ENCODE data around the gene SLC30A4.
A peak's percentile ranks its signal among the peaks of the same experiment; 100 is the strongest.
"Not testable (repeated sequence)": the region's sequence is repeated elsewhere in the genome, so short reads cannot be mapped to it uniquely, and the experiment has no call there.

The SLC30A4 gene, protein sequence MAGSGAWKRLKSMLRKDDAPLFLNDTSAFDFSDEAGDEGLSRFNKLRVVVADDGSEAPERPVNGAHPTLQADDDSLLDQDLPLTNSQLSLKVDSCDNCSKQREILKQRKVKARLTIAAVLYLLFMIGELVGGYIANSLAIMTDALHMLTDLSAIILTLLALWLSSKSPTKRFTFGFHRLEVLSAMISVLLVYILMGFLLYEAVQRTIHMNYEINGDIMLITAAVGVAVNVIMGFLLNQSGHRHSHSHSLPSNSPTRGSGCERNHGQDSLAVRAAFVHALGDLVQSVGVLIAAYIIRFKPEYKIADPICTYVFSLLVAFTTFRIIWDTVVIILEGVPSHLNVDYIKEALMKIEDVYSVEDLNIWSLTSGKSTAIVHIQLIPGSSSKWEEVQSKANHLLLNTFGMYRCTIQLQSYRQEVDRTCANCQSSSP

DNA sequence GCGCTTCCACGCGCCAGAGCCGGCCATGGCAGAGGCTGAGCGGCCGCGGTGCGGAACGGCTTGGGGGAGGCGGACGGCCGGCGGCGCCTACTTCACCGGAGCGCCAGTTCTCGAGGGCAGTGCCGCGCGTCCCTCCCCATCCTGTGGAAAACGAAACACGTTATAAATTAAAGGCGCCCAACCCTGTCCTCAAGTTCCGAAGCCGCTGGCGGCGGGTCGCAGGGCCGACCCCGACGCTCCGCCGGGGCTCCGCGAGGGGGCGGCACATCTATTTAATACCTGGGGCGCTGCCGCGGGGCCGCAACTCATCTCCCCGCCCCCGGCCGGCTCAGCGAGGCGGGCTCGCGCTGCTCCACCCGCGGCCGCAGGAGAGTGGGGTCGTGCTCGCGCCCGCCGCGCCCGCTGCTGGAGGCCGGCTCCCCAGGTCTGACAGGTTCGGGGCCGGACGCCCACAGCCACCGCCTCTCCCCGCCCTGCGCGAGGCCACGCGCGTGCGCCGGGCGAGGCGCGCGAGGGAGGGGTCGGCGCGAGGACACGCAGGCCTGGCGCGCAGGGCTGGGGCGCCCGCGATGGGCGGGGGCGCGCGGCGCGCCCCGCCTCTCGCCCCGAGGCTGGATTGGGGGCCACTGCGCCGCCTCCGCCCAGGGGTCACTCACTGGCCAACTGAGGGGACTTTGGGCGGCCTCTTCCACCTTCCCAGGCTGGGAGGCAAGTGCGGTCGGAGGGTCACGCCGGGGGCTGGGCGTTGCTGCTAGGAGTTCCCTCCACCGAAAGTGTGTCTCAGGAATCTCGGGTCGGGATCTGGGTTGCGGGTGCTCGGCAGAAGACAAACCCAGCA lies at the start of gene SLC30A4:
SLC30A4 (minus strand) TSS at position 428 of the 838 bp plus-strand sequence; CDS start at position 27, 401 bp downstream.
- ATAC-seq = peak; percentile 84 to 85

GRCh38 chr15:45555934-45556608 lies 33.5 kb upstream of the SLC30A4 start:
- no peak for ATAC-seq

- no peak for ATAC-seq
Measured at GRCh38 chr15:45551676-45552075, 29.1 kb upstream of the SLC30A4 start.

DNA sequence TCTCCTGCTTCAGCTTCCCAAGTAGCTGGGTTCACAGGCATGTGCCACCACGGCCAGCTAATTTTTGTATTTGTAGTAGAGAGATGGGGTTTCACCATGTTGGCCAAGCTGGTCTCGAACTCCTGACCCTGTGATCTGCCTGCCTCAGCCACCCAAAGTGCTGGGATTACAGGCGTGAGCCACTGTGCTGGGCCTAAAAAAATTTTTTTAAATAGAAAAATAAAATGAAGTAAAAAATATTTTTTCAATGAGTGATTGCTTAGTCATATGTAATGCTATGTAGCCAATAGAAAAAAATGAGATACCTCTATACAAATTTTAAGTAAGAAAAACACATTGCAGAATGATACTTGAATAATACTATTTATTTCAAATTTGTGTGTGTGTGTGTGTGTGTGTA lies 27.9 kb upstream of the SLC30A4 start:
- no peak for ATAC-seq

DNA sequence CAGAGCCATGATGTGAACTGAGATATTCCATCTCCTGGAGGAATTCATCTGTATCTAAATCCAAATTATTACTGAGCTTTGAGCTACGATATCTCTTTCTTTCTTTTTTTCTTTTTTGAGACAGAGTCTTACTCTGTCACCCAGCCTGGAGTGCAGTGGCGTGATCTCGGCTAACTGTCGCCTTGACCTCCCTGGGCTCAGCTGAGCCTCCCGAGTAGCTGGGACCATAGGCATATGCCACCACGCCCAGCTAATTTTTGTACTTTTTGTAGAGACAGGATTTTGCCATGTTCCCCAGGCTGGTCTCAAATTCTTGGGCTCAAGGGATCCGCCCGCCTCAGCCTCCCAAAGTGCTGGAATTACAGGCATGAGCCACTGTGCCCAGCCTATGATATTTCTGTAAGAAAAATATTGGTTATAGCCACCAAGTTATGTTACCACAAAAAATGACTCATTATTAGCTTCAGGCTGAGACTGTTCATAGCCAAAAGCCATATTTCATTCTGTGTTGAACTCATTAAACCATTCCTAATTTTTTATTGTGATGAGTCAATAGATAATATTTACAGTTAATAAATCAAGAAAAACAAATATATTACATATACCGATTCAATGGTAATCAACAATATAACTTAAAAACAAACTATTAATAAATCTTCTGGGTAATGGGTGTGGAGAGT lies 27.1 kb upstream of the SLC30A4 start:
- no peak for ATAC-seq

GRCh38 chr15:45548753-45549520 lies 26.4 kb upstream of the SLC30A4 start:
- ATAC-seq = no peak

DNA sequence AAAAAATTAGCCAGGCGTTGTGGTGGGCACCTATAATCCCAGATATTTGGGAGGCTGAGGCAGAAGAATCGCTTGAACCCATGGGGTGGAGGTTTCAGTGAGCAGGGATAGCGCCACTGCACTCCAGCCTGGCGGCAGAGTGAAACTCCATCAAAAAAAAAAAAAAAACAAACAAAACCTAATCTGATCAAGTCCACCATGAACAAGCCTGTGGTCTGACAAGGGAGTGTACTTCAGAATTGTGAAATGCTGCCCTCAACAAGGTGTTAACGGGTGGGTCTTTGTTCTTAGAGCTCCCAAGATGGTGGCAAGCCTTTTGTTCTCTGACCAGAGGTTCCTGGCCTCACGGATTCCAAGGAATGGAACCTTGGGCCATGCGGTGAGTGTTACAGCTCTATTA lies 24.2 kb upstream of the SLC30A4 start:
- no peak for ATAC-seq

GRCh38 chr15:45544266-45545023 lies 21.9 kb upstream of the SLC30A4 start:
- ATAC-seq = no peak

DNA sequence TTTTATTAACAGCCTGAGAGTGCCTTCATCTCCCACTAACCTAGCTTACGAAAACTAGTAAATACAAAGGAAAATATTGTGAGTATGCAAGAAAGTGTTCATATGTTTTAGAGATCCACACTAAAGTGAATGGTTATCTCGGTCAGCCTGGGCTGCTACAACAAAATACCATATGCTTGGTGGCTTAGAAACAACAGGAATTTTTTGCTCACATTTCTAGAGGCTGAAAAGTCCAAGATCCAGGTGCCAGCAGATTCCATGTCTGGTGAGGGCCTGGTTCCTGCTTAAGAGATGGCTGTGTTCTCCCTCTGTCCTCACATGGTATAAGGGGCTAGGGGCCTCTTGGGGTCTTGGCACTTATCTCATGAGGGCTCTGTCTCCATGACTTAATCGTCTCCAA lies 20.5 kb upstream of the SLC30A4 start:
- no peak for ATAC-seq

GRCh38 chr15:45540531-45540930 lies 18.0 kb upstream of the SLC30A4 start:
- no peak for ATAC-seq

- no peak for ATAC-seq
Measured at GRCh38 chr15:45539680-45540079, 17.1 kb upstream of the SLC30A4 start.

DNA sequence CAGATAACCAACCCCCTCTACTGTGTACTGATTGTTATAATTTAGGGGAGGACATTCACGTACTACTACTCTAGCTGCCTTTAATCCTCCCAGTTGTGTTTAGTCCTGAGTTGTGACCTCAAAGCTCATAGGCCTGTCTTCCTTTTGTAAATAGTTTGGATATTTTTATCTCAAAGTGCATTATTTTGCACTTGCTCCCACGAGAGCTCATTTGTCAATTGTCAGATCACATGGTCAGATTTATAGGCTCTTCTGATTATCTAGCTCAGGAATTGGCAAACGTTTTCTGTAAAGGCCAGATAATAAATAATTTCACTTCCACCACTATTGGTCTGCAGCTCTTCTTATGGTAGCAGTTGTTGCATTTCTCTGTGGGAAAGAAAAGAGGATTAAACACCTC lies 14.4 kb upstream of the SLC30A4 start:
- no peak for ATAC-seq

DNA sequence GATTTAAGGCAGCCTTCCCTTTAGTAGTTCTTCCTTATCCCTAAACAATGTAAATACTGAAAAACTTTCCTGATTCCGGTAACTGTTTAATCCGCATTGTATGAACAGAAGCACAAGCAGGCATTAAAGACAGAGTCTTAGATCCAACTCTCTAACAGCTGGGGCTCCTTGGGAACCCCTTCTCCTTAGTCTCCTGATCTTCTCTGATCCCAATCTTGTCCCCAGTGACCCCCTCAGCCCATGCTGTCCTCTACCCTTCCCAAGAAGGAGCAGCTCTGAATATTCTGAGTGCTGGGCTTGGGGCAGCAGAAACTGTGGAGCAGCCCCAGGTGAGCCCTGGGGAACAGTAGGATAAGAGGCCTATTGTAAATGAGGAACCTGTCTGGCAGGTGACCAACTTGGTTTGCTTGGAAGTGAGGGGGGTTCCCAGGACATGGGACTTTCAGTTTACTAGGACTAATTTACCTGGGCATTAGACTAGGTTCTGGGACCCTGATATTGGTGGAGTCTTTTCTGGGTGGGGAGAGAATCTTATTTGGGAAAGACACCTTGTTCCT lies 13.0 kb upstream of the SLC30A4 start:
- ATAC-seq = no peak

- no peak for ATAC-seq
Measured at GRCh38 chr15:45534821-45535220, 12.3 kb upstream of the SLC30A4 start.

- not testable (repeated sequence) for ATAC-seq
Measured at GRCh38 chr15:45532892-45533291, 10.3 kb upstream of the SLC30A4 start.

DNA sequence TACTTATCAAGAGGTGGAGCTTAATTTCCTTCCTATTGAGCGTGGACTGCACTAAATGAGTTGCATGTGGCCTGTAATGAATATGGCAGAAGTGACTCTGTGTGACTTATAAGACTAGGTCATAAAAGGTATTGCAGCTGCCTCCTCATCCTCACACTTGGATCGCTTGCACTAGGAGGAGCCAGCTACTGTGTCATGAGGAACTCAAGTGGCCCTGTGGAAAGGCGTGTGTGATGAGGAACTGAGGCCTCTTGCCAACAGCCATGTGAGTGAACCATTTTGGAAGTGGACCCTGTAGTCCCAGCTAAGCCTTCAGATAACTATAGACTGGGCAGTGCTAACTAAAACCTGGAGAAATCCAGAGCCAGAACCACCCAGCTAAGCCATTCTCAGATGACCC lies 7.1 kb upstream of the SLC30A4 start:
- no peak for ATAC-seq

GRCh38 chr15:45527086-45527485 lies 4.5 kb upstream of the SLC30A4 start:
- ATAC-seq = no peak

DNA sequence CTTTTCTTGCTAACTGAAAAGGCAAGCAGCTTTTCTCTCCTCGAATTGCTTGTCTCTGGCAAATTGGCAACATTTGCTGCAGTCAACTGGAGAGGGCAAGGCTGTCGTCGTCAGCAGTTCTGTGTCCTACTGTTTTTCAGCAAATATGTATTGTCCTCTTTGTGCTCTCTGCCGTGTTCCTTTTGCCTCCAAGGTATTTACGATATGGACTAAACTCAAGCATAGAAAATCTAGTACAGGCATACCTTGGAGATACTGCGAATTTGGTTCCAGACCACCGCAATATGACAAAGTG lies 558 bp upstream of the SLC30A4 start:
- ATAC-seq = no peak

DNA sequence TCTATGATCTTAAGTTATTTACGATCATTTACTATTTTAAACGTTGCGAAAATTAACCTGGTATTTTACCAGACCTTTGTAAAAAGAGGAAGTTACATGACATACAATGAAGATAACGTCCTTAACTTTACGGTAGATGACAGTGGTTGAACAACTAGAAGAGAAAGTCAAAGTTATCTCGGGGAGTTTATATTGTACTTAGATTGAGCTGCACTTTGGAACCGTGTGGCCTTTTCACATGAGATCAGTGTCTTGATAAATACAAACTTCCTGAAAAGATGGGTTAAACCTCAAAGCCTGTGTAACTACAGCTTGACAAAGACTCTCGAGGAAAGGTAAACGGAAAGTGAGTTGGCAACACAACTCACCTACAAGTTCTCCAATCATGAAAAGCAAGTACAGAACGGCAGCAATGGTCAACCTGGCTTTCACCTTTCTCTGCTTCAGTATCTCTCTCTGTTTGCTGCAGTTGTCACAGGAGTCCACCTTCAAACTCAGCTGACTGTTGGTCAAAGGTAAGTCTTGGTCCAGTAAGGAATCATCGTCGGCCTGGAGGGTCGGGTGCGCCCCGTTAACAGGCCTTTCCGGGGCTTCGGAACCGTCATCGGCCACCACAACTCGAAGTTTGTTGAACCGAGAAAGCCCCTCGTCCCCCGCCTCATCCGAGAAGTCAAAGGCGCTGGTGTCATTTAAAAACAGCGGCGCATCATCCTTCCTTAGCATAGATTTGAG lies 793 bp downstream of the SLC30A4 start:
- ATAC-seq = no peak

GRCh38 chr15:45510758-45511280 lies 11.7 kb downstream of the SLC30A4 start:
- no peak for ATAC-seq

Data from activated CD4-positive, CD25-positive, alpha-beta regulatory T cell treated with anti-CD3 and anti-CD28 coated beads, Interleukin-2, amount 50 U/mL, for 24 hours (primary cell).